ENCODE results near the gene PLD4.
"Not testable (repeated sequence)": the region's sequence is repeated elsewhere in the genome, so short reads cannot be mapped to it uniquely, and the experiment has no call there.

The PLD4 gene

DNA sequence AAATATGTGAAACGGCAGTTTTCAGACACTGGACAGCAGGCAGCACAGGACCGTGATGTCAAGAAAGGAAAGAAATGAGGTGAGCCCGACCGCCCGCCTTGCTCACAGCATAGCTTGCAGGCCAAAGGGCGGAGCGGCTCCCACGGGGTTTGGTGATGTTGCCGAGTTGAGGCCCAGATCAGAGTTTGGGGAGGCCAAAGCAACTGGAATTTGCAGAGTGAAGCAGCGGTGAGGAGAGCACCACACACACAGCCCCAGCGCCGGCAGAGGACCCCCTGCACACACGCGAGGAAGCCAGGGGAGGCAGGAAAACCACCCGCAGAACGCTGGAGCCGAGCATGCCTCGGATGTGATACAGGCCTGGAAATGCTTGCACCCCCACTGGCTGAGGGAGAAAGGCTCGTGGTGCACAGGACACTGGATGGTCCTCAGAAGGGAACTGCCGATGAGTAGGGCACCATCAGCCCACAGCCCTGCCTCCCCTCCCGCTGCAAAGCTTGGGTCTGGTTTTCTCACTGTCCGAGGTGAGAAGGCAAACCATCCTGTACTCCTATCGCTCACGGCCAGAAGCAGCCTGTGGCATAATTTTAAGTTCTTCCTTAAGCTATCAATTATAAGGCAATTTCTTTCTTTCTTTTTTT lies 25.7 kb upstream of the PLD4 start:
- no peak for DNase-seq (ENCODE audit: low read depth in 1 of 2, low spot score in 1 of 2)

- no peak for DNase-seq (ENCODE audit: low read depth in 1 of 2, low spot score in 1 of 2)
Observed at GRCh38 chr14:104899781-104900180, 24.9 kb upstream of the PLD4 start.

DNA sequence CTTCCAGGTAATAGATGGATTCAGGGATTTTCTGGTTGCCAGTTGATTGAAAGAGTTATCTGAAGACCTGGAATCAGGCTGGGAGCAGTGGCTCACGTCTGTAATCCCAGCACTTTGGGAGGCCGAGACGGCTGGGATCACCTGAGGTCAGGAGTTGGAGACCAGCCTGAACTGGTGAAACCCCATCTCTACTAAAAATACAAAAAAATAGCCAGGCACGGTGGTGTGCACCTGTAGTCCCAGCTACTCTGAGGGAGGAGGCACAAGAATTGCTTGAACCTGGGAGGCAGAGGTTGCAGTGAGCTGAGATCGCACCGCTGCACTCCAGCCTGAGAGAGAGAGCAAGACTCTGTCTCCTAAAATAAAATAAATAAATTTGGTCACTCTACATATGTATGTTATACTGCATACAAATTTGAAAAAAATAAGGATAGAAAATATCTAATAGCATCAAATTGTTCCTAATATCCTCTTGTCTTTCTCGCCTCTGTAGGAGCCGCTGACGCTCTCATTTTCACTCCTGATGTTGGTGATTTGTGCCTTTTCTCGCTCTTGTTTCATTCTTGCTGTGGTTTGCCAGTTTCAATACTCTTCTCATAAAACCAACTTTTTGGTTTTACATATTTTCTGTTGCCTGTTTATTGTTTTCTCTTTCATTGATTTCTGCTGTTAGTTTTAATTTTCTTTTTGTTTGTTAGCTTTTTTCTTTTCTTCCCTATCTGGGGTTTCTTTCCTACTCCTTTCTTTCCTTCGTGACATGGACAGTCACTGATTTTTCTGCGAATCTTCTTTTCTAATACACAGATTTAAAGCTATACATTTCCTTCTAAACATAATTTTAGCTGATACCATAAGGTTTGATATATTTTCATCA lies 23.8 kb upstream of the PLD4 start:
- DNase-seq (ENCODE audit: low read depth in 1 of 2, low spot score in 1 of 2): no peak

DNA sequence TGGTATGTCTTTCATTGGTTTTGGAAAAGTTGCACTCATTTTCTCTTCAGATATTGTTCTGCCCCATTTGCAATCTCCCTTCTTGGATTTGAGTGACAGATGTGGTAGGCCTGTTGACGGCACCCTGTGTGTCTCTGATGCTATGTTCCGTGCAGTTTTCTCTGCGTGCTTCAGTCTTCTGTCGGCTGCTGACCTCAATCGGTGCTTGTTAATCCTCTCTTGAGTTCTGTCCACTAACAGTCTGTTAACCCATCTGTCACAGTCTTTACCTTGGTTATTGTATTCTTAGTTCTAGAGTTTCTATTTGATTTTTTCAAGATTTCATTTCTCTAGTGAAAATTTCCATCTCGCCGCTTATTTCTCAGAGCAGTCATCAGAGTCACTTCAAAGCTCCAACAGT lies 20.7 kb upstream of the PLD4 start:
- no peak for DNase-seq (ENCODE audit: low read depth in 1 of 2, low spot score in 1 of 2)

GRCh38 chr14:104904650-104905578 lies 19.8 kb upstream of the PLD4 start:
- DNase-seq (ENCODE audit: low read depth in 1 of 2, low spot score in 1 of 2): not testable (repeated sequence)

GRCh38 chr14:104905579-104905933 lies 19.1 kb upstream of the PLD4 start:
- not testable (repeated sequence) for DNase-seq (ENCODE audit: low read depth in 1 of 2, low spot score in 1 of 2)

GRCh38 chr14:104908303-104908702 lies 16.4 kb upstream of the PLD4 start:
- no peak for DNase-seq (ENCODE audit: low read depth in 1 of 2, low spot score in 1 of 2)

DNA sequence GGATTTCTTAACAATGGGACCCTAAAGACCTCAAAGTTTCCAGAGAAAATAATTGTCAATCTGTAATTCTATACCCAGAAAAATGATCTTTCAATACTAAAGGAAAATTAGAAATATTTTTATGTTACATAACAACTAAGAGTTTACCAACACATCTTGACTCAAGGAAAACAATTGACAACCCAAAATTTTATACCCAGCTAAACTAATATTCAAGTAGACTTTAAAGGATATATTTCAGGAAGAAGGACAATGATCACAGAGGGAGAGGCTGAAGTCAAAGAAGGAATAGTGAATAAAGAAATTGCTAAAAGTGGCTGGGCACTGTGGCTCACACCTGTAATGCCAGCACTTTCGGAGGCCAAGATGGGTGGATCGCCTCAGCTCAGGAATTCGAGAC lies 12.6 kb upstream of the PLD4 start:
- DNase-seq (ENCODE audit: low read depth in 1 of 2, low spot score in 1 of 2): no peak

DNA sequence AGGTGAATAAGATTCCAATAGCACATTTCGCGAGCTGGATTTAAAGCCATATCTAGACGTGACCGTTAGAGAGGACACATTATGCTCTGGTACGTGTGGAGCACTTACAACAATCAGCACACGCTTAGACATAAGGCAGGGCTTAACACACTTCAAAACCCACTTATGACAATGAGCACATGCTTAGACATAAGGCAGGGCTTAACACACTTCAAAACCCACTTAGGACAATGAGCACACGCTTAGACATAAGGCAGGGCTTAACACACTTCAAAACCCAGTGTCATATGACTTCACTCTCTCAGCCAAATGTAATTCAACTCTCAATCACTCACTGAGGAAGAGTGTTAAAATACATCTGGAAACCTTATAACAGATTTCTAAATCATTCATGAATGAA lies 11.2 kb upstream of the PLD4 start:
- DNase-seq (ENCODE audit: low read depth in 1 of 2, low spot score in 1 of 2): no peak

DNA sequence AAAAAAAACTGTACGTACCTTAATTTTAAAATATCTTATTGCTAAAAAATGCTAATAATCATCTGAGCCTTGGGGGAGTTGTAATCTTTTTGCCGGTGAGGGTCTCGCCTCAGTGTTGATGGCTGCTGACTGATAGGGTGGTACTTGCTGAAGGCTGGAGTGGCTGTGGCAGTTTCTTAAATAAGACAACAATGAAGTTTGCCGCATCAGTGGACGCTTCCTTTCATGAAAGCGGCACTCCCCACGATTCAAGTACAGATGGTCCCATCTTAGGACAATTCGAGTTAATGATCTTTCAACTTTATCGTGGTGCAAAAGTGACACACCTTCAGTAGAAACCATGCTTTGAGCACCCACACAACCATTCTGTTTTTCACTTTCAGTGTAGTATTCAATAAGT lies 7.6 kb upstream of the PLD4 start:
- DNase-seq (ENCODE audit: low read depth in 1 of 2, low spot score in 1 of 2): no peak

GRCh38 chr14:104917993-104918392 lies 6.7 kb upstream of the PLD4 start:
- no peak for DNase-seq (ENCODE audit: low read depth in 1 of 2, low spot score in 1 of 2)

DNA sequence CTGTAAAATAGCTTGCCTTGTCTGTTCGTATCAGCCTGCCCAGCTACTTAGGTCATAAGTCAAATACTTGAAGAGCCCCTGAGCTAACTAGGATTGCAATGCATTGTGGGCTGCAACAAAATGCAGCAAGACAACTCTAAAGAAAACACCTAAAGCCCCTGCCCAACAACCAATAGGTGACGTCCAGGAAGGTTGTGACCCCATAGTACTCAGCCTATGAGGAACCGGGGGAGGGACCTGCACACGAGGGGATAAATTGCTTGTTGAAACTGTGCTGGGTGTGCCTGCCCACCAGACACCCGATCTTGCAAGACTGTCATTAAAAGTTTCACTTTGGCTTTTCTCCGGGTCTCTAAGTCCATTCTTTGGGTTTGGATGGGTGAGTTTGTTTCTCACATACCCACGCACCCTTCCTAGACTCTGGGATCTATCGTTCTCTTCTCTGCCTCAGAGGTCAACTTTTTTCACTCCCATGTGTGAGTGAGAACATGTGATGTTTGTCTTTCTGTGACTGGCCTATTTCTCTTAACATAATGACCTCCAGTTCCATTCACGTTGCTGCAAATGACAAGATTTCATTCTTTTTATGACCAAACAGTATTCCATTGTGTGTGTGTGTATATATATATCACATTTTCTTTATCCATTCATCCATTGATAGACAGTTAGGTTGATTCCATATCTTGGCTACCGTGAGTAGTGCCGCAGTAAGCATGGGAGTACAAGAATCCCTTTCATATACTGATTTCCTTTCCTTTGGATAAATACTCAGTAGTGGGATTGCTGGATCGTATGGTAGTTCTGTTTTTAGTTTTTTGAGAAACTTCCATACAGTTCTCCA lies 5.3 kb upstream of the PLD4 start:
- DNase-seq (ENCODE audit: low read depth in 1 of 2, low spot score in 1 of 2): not testable (repeated sequence)

DNA sequence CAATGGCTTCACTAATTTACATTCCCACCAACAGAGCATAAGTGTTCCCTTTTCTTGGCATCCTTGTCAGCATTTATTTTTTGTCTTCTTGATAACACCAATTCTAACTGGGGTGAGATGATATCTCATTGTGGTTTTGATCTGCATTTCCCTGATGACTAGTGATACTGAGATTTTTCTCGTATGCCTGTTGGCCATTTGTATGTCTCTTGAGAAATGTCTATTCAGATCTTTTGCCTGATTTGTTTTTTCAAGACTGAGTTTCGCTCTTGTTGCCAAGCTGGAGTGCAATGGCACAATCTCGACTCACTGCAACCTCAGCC lies 4.7 kb upstream of the PLD4 start:
- DNase-seq (ENCODE audit: low read depth in 1 of 2, low spot score in 1 of 2): no peak

DNA sequence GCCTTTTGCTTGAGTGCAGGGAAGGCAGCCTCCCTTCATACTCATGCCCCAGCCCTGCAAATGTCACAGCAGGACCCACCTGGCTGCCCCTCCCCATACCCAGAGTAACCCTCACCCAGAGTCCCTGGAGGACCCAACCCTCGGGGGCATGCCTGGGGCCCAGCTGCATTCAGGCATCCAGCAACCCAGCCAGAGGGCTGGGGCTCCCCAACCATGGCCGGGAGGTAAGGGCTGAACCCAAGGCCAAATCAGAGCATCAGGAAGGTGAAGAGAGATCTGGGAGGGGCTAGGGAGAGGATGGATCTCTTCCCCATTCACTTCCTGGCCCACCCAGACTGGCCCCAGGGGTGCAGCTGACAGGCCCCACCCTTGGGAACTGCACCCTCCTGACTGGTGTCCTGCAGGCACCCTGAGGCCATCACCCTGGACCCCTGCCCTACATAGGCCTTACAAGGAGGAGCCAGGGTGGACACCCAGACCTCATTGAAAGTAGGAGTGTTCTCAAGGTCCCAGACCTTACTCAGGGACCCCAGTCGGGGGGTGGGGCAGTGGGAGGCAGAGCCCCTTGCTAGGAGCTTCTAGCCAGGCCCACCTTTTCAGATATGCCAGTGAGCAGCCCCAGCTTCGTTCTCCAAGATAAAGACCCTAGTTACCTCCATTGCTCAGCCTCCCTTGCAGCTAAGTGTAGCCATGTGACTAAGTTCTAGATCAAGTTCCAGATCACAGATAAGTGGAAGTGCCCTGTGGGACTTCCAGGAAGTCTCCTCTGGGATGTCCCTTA lies 849 bp upstream of the PLD4 start:
- DNase-seq (ENCODE audit: low read depth in 1 of 2, low spot score in 1 of 2): no peak

DNA sequence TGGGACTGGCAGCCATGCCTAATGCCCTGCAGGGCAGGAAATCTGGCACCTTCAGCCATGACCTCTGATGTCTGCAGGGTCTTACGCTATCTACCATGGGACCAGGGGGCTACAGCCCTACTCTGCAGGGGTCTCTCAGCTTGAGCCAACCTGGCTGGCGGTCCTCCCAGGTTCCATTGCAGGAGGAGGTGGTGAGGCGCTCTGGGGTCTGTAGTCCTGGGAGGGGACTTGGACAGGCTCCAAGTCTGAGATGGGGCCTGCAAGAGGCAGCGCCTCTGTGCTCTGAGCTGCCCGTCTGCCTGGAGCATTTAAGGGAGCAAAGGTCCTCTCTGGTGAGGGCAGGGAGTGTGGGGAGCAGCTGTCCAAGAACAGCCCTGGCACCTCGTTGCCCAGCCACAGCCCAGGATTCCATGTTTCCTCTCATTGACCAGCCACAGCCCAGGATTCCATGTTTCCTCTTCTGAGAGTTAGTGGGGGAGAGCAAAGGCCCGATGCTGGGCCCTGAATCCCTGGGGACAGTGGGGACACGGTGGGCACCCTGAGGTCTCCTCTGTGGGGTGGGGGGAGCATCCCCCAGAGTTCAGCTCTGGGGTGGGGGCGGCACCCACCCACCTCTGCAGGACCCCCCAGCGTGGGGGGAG lies 655 bp downstream of the PLD4 start:
- DNase-seq (ENCODE audit: low read depth in 1 of 2, low spot score in 1 of 2): no peak

GRCh38 chr14:104925855-104926609 lies 1.4 kb downstream of the PLD4 start:
- DNase-seq (ENCODE audit: low read depth in 1 of 2, low spot score in 1 of 2): no peak

GRCh38 chr14:104926619-104927431 lies 2.1 kb downstream of the PLD4 start:
- DNase-seq (ENCODE audit: low read depth in 1 of 2, low spot score in 1 of 2): no peak

GRCh38 chr14:104927432-104927816 lies 2.7 kb downstream of the PLD4 start:
- no peak for DNase-seq (ENCODE audit: low read depth in 1 of 2, low spot score in 1 of 2)
